Tibial nerve (tissue), 4 donors: ENCODE measurements around the gene SUPT3H.

ENCODE experiments used
- EP300 ChIP-seq, 2 donors: sonication (generic); formaldehyde crosslinking; IDR thresholded peaks; one replicate each; pipeline ENCODE4 v1.6.1; 2017; ENCODE audit warnings: antibody characterized with exemption in 2 of 2, mild to moderate bottlenecking in 1 of 2
- POLR2A ChIP-seq, 2 donors: fragments of 450-650 bp; IDR thresholded peaks; one replicate each; pipeline ENCODE4 v1.6.1; 2017; ENCODE audit warnings: antibody characterized with exemption in 2 of 2, mild to moderate bottlenecking in 2 of 2, moderate library complexity in 2 of 2
- TF ChIP-seq, protein P1 (sequence below), 5 experiments: fragments of 200-600 bp in 3 of 5; fragments of 450-650 bp in 2 of 5; sonication (generic) in 3 of 5; IDR thresholded peaks; one replicate each; pipeline ENCODE4 v1.5.1; 2016 to 2019; ENCODE audit warnings: antibody characterized with exemption in 5 of 5, mild to moderate bottlenecking in 3 of 5, moderate library complexity in 2 of 5

GRCh38 chr6:45127185-45127584, 250.5 kb downstream of the SUPT3H start:
- TF ChIP-seq, protein P1, sequence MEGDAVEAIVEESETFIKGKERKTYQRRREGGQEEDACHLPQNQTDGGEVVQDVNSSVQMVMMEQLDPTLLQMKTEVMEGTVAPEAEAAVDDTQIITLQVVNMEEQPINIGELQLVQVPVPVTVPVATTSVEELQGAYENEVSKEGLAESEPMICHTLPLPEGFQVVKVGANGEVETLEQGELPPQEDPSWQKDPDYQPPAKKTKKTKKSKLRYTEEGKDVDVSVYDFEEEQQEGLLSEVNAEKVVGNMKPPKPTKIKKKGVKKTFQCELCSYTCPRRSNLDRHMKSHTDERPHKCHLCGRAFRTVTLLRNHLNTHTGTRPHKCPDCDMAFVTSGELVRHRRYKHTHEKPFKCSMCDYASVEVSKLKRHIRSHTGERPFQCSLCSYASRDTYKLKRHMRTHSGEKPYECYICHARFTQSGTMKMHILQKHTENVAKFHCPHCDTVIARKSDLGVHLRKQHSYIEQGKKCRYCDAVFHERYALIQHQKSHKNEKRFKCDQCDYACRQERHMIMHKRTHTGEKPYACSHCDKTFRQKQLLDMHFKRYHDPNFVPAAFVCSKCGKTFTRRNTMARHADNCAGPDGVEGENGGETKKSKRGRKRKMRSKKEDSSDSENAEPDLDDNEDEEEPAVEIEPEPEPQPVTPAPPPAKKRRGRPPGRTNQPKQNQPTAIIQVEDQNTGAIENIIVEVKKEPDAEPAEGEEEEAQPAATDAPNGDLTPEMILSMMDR (IDR thresholded peaks at IDR 0.05): no peak
- no peak for TF ChIP-seq EP300 (IDR thresholded peaks at IDR 0.05)
- TF ChIP-seq POLR2A (IDR thresholded peaks at IDR 0.05): no peak
